Left ventricle myocardium inferior (tissue), 1 donor: ENCODE measurements around the gene DGLUCY. TPM values are rescaled to one million over a fixed set of nuclear protein-coding genes. Genes with fewer than 3 reads are reported as not detected.
A peak's percentile ranks its signal among the peaks of the same experiment; 100 is the strongest.

Experiments
- DNase-seq: peaks from one replicate; pipeline ENCODE4 v3.0.0-alpha.2; 2020
- H3K27ac ChIP-seq: fragments of 200-600 bp; replicated peaks from 2 replicates; pipeline ENCODE4 v1.8.0; 2021
- H3K27me3 ChIP-seq: fragments of 200-600 bp; 2 replicates; pipeline ENCODE4 v1.8.0; 2021; ENCODE audit warnings: low read depth
- H3K36me3 ChIP-seq: fragments of 200-600 bp; 2 replicates; pipeline ENCODE4 v1.8.0; 2021
- H3K4me1 ChIP-seq: fragments of 200-600 bp; 2 replicates; pipeline ENCODE4 v1.8.0; 2021
- H3K4me3 ChIP-seq: fragments of 200-600 bp; 2 replicates; pipeline ENCODE4 v1.8.0; 2021; ENCODE audit warnings: mild to moderate bottlenecking, moderate library complexity
- H3K9me3 ChIP-seq: fragments of 200-600 bp; replicated peaks from 2 replicates; pipeline ENCODE4 v1.8.0; 2021
- intact Hi-C: fragments of 100-400 bp; cut with micrococcal nuclease; formaldehyde crosslinking; loops from one replicate; pipeline ENCODE4 v1.11.0; 2022
- total RNA-seq: library from RNA; stranded (reverse); fragmentation: NEBNext Ultra II Directional; extraction: Animal tissue kit (Norgen Biotek cat#: 25700); gene quantifications from one replicate; pipeline ENCODE4 v1.2.1, GENCODE V29; 2021
- TF ChIP-seq, protein P1 (sequence below): fragments of 200-600 bp; IDR thresholded peaks from 2 replicates; pipeline ENCODE4 v1.8.0; 2021; ENCODE audit warnings: antibody characterized with exemption, mild to moderate bottlenecking, borderline replicate concordance
- donor health status: DM: no; HTN: yes; CAD: no; lungs with severe emphysema.

Gene DGLUCY
- total RNA-seq, 1 donor from 2014 or later = 220 TPM

DNA sequence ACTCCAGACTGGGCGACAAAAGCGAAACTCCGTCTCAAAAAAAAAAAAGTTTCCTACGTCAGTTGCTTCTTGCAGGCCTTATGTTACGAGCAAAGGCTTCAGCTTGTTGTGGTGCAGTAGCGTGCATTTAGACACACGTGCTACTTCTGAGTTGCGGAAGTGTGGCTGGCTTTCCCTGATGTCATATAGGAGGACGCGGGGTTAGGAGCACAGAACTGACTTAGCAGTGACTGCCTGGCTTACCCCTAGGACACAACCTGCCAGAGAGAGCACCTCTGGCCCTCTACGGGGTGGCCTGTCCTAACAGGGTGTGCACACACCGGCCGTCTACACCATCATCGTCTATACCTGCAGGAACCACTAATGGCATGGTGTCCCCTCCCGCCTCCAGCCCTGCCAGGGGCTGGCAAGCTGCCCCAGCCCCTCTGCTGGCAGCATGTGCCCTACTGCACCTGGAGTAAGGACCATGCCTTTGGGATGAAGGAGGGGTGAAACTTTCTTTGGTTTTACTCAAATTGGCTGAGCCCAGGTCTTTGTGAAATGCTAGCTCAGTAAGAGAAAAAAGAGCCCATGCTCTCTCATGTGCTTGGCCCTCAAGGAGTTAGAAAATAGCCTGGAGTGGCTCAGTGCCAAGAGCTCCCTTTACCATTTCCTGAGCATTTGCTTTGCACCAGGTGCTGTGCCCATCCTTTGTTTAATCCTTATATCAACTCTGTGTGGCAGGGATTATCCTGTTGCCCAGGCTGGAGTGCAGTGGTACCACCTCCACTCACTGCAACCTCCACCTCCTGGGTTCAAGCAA lies 132.4 kb downstream of the DGLUCY start:
- no peak overlapping the region for H3K4me3 ChIP-seq
- no peaks in the 10 kb centered on the region for H3K36me3 ChIP-seq
- H3K4me1 ChIP-seq = peaks cover 5% of the 10 kb centered on the region
- intact Hi-C loops = no loop called here
- DNase-seq = no peak
- no peaks in the 10 kb centered on the region for H3K27me3 ChIP-seq
- H3K9me3 ChIP-seq = no peaks in the 10 kb centered on the region
- no peak overlapping the region for H3K27ac ChIP-seq
- TF ChIP-seq, protein P1, sequence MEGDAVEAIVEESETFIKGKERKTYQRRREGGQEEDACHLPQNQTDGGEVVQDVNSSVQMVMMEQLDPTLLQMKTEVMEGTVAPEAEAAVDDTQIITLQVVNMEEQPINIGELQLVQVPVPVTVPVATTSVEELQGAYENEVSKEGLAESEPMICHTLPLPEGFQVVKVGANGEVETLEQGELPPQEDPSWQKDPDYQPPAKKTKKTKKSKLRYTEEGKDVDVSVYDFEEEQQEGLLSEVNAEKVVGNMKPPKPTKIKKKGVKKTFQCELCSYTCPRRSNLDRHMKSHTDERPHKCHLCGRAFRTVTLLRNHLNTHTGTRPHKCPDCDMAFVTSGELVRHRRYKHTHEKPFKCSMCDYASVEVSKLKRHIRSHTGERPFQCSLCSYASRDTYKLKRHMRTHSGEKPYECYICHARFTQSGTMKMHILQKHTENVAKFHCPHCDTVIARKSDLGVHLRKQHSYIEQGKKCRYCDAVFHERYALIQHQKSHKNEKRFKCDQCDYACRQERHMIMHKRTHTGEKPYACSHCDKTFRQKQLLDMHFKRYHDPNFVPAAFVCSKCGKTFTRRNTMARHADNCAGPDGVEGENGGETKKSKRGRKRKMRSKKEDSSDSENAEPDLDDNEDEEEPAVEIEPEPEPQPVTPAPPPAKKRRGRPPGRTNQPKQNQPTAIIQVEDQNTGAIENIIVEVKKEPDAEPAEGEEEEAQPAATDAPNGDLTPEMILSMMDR = no peak

DNA sequence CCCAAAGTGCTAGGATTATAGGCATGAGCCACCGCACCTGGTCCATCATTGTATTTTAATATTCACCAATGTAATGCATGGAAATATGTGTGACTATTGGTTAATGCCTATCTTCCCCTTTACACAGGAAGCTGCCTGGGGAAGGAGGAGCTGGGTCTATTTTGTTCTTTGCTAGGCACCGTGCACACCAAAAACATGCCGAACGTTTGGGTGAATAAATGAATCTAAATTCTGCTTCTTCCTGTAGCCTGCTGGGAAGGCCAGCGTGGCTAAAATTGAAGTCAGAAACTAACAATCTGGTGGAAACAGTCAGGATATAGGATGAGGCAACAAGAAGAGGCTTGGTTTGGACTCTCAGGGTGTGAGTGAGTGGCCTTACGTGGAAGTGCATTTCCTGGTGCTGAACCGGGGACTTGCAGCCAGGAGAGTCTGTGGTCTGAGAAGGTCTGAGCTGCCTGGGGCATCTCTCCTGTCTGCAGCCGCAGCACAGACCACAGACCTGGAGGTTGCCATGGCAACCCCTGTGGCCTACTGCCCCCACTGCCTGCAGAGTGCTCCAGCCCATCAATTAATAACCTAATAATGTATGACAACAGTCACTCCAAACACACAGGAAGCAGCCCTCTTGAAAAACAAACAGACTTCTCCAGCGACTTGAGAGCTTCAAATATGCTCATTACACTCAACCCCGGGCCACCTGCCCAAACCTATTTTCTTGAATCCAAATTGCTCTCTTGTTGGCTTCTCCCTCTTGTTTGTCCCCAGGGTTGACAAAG lies 136.2 kb downstream of the DGLUCY start:
- Histone ChIP-seq H3K27ac (peak overlapping the region; percentile 36), H3K9me3 (no peaks in the 10 kb centered on the region), H3K36me3 (no peaks in the 10 kb centered on the region), H3K4me1 (peaks cover 14% of the 10 kb centered on the region), H3K27me3 (peaks cover 8% of the 10 kb centered on the region), H3K4me3 (no peak overlapping the region)
- intact Hi-C loops = no loop called here
- DNase-seq = no peak
- TF ChIP-seq, protein P1 = no peak

DNA sequence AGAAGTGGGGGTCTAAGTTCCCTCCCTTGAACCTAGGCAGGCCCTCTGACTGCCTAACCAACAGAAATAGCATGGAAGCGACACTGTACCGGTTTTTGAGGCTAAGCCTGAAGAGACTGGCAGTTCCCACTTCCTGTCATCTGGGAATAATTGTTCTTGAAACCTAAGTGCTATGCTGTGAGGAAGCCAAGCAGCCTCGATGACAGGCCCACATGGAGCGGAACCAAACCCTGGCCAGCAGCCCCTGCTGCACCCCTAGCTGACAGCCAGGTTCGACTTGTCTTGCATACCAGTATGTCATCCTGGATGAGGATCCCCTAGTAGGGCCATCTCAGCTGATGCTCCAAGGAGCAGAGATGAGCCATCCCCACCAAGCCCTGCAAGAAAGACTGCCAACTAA lies 137.0 kb downstream of the DGLUCY start:
- Histone ChIP-seq H3K27ac (peak overlapping the region; percentile 36), H3K4me3 (no peak overlapping the region), H3K36me3 (no peaks in the 10 kb centered on the region), H3K9me3 (no peaks in the 10 kb centered on the region), H3K27me3 (peaks cover 8% of the 10 kb centered on the region), H3K4me1 (peaks cover 14% of the 10 kb centered on the region)
- intact Hi-C loops = no loop called here
- DNase-seq = no peak
- TF ChIP-seq, protein P1 = no peak

DNA sequence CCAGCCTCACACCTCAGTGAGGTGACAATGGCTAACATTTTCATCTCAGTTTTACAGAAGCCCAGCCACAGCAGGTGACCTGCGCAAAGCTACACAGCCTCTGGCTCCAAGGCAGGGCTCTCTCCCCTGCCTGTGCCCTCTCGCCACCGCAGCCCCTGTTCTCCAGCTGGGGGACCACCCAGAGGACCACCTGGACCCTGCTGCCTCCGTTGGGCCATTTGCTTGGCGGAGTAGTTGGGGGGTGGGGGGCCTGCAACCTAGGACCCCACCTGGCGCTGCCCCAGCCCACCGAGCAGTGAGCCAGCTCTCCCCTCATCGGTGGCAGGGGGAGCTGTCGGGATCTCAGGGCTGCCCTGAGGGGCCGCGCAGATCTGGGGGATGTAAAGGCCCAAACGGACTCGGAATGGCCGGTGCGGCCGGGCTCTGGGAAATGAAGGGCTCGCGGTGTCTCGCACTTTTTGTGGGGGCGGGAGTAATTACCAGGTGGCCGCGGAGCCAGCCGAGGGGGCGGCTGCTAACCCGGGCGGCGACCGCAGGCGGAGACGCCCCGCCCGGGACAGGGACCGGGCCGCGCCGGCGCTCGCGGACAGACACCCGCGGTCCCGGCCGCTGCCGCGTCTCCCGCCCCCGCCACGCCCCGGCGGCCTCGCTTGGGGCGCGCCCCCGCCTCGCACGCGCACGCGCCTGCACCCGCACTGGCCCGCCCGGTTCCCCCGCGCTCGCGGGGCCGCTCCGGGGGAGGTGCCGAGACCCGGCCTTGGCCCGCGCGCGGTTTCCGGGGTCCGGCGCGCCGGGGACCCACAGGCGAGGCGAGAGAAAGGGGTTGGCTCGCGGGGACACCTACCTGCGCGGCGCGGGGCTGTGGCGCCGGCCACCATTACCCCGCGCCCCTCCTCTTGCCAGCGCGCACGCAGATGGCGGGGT lies 139.3 kb downstream of the DGLUCY start:
- intact Hi-C loops = no loop called here
- peak; percentile 56 for DNase-seq
- Histone ChIP-seq H3K4me3 (peak overlapping the region; percentile 73), H3K27ac (peak overlapping the region; percentile 49), H3K9me3 (no peaks in the 10 kb centered on the region), H3K36me3 (no peaks in the 10 kb centered on the region), H3K27me3 (peaks cover 8% of the 10 kb centered on the region), H3K4me1 (peaks cover 31% of the 10 kb centered on the region)
- TF ChIP-seq, protein P1 = no peak

DNA sequence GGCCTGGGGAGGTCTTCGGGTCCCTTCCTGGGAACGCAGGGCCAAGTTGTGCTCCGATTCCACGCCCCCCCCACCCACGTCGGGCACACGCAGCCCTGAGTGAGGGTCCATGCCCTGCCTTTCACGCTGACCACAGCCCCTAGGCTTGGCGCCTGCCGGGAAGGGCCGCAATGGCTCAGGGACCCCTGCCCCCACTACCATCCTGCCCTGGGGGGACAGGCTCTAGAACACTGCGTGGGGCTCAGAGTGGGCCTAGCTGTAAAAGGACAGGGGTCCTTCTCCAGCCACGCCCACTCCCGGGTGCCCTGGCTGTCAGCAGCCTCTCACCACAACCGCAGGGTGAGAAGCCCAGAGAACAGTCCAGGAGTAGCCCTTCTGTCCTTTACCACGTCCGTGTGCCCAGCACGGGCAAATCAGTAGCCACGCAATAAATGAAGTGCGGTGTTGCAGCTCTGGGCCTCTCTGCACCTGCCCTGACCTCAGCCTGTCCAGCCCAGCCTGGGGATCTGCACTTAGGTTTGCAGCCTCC lies 140.0 kb downstream of the DGLUCY start:
- peaks cover 31% of the 10 kb centered on the region for H3K4me1 ChIP-seq
- peak overlapping the region; percentile 49 for H3K27ac ChIP-seq
- intact Hi-C loops = no loop called here

More for the DNA sequence above, 140.0 kb downstream of the DGLUCY start:
- Histone ChIP-seq H3K4me3 (peak overlapping the region; percentile 73), H3K27me3 (peaks cover 11% of the 10 kb centered on the region), H3K36me3 (no peaks in the 10 kb centered on the region), H3K9me3 (no peaks in the 10 kb centered on the region)
- no peak for DNase-seq
- TF ChIP-seq, protein P1 = no peak
